Measurements from ENCODE around the gene PPP1R12C. TPM values are rescaled to one million over a fixed set of nuclear protein-coding genes. Genes with fewer than 3 reads are reported as not detected.

The PPP1R12C gene
- 62.9 and 94.8 TPM in 2 replicates for total RNA-seq

- no peak for DNase-seq (ENCODE audit: low read depth)
- no peaks in the 10 kb centered on the region for H3K36me3 ChIP-seq (ENCODE audit: control insufficient read depth, insufficient read depth, low read length)
Observed at GRCh38 chr19:55116859-55117662, at the start of gene PPP1R12C. PPP1R12C (minus strand) TSS chr19:55117637; CDS start chr19:55117543, 94 bp downstream.

GRCh38 chr19:55166530-55167268 lies 49.3 kb upstream of the PPP1R12C start, which contains the start of gene DNAAF3:
DNAAF3 (minus strand) TSS chr19:55166613; CDS start chr19:55166413, 200 bp downstream.
- TF ChIP-seq, protein P1, sequence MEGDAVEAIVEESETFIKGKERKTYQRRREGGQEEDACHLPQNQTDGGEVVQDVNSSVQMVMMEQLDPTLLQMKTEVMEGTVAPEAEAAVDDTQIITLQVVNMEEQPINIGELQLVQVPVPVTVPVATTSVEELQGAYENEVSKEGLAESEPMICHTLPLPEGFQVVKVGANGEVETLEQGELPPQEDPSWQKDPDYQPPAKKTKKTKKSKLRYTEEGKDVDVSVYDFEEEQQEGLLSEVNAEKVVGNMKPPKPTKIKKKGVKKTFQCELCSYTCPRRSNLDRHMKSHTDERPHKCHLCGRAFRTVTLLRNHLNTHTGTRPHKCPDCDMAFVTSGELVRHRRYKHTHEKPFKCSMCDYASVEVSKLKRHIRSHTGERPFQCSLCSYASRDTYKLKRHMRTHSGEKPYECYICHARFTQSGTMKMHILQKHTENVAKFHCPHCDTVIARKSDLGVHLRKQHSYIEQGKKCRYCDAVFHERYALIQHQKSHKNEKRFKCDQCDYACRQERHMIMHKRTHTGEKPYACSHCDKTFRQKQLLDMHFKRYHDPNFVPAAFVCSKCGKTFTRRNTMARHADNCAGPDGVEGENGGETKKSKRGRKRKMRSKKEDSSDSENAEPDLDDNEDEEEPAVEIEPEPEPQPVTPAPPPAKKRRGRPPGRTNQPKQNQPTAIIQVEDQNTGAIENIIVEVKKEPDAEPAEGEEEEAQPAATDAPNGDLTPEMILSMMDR (IDR thresholded peaks at IDR 0.05; ENCODE audit: insufficient read depth, low read length, poor library complexity, severe bottlenecking), result no peak
- H3K36me3 ChIP-seq (ENCODE audit: control insufficient read depth, insufficient read depth, low read length), result no peaks in the 10 kb centered on the region
- peak; percentile 91 for DNase-seq (ENCODE audit: low read depth)
- H3K27me3 ChIP-seq (ENCODE audit: control insufficient read depth, insufficient read depth, low read length), result peaks cover 10% of the 10 kb centered on the region
- peak within 1 kb of the TSS; percentile 73 for H3K4me3 ChIP-seq (ENCODE audit: low read depth, low read length)

More at GRCh38 chr19:55116859-55117662, at the start of gene PPP1R12C:
- Histone ChIP-seq H3K4me3 (ENCODE audit: low read depth, low read length) (peak within 1 kb of the TSS; percentile 91), H3K27me3 (ENCODE audit: control insufficient read depth, insufficient read depth, low read length) (no peaks in the 10 kb centered on the region)
- TF ChIP-seq, protein P1 (IDR thresholded peaks at IDR 0.05; ENCODE audit: insufficient read depth, low read length, poor library complexity, severe bottlenecking), result no peak

GRCh38 chr19:55165952-55166529 lies 48.6 kb upstream of the PPP1R12C start:
- Histone ChIP-seq H3K27me3 (ENCODE audit: control insufficient read depth, insufficient read depth, low read length) (peaks cover 17% of the 10 kb centered on the region), H3K4me3 (ENCODE audit: low read depth, low read length) (peak overlapping the region; percentile 73), H3K36me3 (ENCODE audit: control insufficient read depth, insufficient read depth, low read length) (no peaks in the 10 kb centered on the region)
- TF ChIP-seq, protein P1 (IDR thresholded peaks at IDR 0.05; ENCODE audit: insufficient read depth, low read length, poor library complexity, severe bottlenecking), result peak; percentile 93
- DNase-seq (ENCODE audit: low read depth), result no peak

DNA sequence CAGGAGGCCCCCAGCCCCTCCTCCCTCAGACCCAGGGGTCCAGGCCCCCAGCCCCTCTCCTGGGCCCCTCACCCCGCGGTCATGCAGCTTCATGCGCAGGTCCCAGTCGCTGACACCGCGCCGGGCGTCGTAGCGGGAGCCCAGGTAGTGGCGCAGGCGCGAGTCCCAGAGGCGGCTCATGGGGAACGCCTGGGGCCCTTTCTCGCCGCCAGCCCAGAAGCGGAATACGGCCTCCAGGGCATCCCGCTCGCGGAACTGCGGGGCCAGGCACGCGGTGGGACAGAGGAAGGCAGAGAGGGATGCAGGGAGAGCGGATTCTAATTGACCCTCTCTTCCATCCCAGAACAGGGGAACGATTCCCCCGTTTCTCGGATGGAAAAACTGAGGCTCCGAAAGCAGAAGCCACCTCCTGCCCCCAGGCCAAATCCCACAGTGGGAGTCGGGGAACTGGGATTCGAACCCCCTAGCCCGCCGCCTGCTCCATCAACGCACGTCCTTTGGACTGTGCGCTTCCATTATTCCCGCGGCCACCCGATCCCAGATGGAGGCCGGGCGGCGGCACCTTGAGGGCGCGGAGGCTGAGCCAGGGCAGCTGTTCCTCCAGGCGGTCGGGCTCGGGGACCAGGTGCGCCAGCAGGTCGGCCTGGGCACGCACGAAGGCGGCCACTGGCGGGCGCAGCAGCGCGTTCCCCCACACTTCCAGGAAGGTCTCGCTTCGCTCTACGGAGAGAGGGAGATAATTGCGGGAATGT lies 44.3 kb upstream of the PPP1R12C start:
- no peak for DNase-seq (ENCODE audit: low read depth)
- Histone ChIP-seq H3K4me3 (ENCODE audit: low read depth, low read length) (no peak overlapping the region), H3K36me3 (ENCODE audit: control insufficient read depth, insufficient read depth, low read length) (no peaks in the 10 kb centered on the region), H3K27me3 (ENCODE audit: control insufficient read depth, insufficient read depth, low read length) (peaks cover 41% of the 10 kb centered on the region)
- TF ChIP-seq, protein P1 (IDR thresholded peaks at IDR 0.05; ENCODE audit: insufficient read depth, low read length, poor library complexity, severe bottlenecking), result no peak

DNA sequence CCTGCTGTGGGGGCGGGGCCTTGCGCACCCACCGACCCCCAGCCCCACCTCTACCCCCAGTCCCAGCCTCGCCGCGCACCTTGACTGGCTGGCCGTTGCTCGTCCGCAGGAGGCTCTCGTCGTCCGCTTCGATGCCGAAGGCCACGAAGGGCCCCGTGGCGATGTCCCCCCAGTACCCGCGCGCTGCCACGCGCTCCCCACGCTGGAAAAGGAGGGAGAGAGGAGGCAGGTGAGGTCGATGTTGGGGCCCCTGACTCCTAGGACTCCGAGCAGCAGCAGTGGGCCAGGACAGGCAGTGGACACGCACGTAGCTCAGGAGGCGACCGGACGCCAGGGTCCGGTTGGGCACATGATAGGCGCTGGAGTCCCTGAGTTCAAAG lies 43.5 kb upstream of the PPP1R12C start:
- H3K36me3 ChIP-seq (ENCODE audit: control insufficient read depth, insufficient read depth, low read length), result no peaks in the 10 kb centered on the region
- TF ChIP-seq, protein P1 (IDR thresholded peaks at IDR 0.05; ENCODE audit: insufficient read depth, low read length, poor library complexity, severe bottlenecking), result no peak
- no peak overlapping the region for H3K4me3 ChIP-seq (ENCODE audit: low read depth, low read length)
- no peak for DNase-seq (ENCODE audit: low read depth)
- H3K27me3 ChIP-seq (ENCODE audit: control insufficient read depth, insufficient read depth, low read length), result peaks cover 49% of the 10 kb centered on the region
